GM20431 (cell line): ENCODE results near the gene LRIT1.

Experiments
- in situ Hi-C: fragments of 300-500 bp; cut with MseI, MboI; formaldehyde crosslinking; loops from one replicate; pipeline ENCODE4 v1.15.0; 2020; ENCODE audit warnings: low sequenced_read_pairs; ENCODE audit not compliant: unreplicated experiment

The LRIT1 gene

DNA sequence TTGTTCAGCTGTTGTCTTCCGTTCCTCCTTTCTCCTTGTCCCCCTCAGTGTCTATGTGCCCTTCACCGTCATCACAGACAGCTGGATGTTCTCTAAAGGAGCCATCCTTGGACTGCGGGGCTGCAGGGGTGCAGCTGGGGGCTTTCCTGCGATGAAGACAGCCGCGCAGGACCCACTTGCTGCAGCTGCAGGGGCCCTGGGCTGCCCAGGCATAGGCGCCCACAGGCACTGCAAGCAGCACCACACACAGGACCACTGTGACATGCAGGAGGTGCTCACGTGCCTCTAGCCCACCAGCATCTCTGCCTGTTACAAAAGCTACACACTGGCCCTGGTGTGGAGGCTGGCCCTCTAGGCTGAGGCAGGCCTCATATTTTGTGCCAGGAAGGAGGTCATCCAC is 19.4 kb downstream of the LRIT1 start:
- in situ Hi-C loops, result no loop called here

DNA sequence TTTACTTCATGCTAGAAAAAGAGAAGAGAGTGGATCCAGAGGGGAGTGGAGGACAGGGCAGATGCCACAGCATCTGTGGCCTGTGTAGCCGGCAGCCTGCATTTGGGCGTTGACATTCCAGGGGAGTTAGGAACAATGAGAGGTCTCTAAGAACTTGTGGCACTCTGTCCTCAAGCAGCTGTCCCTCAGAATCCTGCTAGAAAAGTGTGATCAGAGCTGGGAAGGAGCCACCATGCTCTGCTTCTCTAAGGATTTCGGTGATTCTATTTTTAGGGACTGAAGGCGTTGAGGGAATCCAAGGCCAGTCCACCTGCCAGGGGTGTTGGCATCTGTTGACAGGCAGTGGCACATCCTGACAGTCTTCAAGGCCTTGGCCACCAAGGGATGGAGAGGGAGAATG is 23.6 kb downstream of the LRIT1 start:
- in situ Hi-C loops, result no loop called here

DNA sequence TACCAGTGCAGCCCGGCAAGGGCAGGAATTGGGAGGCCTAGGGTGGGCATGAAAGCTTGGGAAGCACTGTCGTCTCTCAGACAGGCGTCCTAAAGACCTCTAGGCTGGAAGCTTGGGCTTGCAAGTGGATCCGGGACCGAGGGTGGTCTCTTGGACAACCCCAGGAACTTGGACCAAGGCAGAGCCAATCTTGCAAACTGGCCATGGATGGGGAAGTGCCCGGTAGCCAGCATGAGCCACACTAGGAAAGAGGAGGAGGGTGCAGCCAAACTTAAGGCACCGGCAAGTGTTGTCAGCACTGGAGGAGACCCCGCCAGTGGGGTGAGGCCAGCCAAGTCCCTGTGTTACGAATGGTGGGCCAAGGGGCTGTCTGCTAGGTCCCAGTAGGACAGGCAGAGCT is 24.5 kb downstream of the LRIT1 start:
- in situ Hi-C loops, result no loop called here

DNA sequence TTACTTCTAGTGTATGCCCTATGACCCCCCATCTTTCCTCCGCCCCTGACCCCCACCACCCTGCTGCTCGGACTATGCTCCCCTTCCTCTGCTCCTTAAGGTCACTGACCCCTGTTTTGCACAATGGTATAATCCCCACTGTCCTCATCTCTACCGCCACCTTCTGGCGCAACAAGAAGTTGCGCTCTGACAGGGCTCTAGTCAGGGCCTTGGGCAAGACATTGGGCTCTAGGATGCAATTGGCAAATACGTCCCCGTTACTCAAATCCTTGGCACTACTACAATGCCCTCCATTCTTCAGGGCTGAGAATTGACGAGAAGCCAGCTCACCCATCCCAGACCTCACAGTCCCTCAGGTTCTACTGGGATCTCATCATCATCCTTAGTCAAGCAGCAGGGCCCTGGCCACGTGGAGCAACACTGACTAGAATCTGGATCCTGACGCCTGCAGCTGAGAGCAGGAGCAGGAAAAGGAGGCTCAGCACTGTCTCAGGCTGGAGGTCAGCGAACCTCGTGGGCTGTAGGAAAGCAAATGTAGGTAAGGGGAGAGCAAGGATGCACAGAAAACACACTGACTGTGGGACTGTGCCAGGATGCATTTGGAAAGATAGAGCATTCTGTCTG is 26.6 kb downstream of the LRIT1 start:
- in situ Hi-C loops, result no loop called here

DNA sequence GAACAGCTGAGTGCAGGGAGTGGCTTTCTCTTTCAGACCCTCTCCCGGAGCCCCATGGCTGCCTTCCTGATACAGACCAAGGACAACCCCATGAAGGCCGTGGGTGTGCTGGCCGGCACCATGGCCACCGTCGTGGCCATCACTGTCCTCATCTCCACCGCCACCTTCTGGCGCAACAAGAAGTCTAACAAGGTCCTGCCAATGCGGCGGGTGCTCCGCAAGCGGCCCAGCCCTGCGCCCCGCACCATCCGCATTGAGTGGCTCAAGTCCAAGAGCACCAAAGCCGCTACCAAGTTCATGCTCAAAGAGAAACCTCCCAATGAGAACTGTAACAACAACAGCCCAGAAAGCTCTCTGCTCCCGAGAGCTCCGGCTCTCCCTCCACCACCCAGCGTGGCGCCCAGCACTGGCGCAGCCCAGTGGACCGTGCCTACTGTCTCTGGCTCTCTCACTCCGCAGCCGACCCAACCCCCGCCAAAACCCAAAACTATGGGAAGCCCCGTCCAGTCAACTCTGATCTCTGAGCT is 27.2 kb downstream of the LRIT1 start:
- in situ Hi-C loops, result no loop called here

DNA sequence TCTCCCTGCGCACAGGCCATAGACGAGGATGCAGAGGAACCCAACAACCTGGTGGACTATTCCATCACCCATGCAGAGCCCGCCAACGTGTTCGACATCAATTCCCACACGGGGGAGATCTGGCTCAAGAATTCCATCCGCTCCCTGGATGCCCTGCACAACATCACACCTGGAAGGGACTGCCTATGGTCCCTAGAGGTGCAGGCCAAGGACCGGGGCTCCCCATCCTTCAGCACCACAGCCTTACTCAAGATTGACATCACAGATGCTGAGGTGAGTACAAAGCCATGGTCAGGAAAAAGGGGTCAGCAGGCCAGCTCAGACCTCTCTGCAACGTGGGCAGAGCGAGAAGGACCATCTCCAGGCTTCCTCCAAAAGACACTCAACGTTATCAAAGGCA is 28.3 kb downstream of the LRIT1 start:
- in situ Hi-C loops, result no loop called here

DNA sequence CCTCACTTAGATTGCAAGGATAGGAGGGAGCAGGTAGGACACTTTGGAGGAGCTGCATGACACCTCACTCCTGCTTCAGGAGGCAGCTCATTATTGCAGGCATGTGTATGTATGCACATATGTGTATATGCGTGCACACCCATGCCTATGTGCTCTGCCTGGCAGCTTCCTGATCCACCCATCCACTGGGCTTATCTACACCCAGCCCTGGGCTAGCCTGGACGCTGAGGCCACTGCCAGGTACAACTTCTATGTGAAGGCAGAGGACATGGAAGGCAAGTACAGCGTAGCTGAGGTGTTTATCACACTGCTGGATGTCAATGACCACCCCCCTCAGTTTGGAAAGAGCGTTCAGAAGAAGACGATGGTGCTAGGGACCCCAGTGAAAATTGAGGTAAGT is 29.3 kb downstream of the LRIT1 start:
- in situ Hi-C loops, result no loop called here

DNA sequence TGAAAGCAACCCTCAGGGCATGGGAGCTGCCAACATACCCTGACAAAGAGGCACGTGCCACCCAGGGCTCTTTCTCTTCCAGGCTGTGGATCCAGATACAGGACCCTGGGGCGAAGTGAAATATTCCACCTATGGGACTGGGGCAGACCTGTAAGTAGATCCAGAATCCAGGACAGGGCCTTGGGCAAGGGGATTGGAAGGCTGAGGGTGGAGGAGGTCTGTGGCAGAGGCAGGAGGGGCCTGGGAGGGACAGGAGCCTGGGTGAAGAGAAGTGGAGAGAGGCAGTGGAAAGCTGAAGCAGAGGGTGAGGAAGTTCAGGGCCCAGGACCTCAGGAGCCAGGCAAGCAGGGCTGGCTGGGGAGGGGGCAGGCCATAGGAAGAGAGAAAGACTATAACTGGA is 29.8 kb downstream of the LRIT1 start:
- in situ Hi-C loops, result no loop called here

DNA sequence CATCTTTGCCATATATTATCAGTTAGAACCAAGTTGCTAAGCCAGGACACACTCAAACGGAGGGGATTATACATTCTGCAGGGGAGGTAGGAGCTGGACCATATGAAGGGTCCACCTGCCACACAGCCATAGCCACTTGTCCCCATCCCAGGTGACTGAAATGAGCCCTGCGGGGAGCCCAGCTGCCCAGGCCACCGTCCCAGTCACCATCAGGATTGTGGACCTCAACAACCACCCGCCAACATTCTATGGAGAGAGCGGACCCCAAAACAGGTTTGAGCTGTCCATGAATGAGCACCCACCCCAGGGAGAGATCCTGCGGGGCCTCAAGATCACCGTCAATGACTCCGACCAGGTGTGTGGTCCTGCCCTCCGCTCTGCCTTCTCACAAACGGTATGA is 33.3 kb downstream of the LRIT1 start:
- in situ Hi-C loops, result loop anchor here (10.0 kb wide), 1 partner anchor 53 kb away; no protein-coding TSS in a partner anchor

DNA sequence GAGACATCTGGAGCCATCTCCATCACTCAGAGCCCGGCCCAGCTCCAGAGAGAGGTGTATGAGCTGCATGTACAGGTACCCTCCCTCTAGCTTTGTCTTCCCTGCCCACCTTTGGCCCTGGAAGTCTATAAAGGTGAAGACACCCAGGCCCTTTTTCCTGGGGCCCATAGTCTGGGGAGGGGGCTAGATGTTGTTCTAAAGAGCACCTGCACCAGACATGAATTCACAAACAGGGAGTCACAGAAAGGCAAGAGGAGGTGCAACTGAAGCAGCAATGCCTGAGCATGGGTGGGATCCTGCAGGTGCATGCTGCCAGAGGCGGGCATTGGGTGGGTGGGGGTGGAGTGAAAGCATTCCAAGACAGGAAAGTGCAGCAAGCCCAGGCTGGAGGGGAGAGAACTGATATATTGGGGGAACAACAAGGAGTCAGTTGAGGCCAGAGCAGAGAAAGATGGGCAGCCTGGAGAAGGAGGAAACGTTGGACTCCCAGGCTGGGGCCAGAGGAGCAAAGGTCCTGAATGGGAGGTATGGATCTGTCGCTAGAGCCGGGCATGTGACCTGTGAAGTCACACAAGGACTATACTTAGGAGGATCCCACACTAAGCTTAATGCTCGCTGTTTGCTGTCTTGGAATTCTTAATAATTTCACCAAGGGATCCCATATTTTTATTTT is 35.4 kb downstream of the LRIT1 start:
- in situ Hi-C loops, result loop anchor here (10.0 kb wide), 1 partner anchor 51 kb away; no protein-coding TSS in a partner anchor

DNA sequence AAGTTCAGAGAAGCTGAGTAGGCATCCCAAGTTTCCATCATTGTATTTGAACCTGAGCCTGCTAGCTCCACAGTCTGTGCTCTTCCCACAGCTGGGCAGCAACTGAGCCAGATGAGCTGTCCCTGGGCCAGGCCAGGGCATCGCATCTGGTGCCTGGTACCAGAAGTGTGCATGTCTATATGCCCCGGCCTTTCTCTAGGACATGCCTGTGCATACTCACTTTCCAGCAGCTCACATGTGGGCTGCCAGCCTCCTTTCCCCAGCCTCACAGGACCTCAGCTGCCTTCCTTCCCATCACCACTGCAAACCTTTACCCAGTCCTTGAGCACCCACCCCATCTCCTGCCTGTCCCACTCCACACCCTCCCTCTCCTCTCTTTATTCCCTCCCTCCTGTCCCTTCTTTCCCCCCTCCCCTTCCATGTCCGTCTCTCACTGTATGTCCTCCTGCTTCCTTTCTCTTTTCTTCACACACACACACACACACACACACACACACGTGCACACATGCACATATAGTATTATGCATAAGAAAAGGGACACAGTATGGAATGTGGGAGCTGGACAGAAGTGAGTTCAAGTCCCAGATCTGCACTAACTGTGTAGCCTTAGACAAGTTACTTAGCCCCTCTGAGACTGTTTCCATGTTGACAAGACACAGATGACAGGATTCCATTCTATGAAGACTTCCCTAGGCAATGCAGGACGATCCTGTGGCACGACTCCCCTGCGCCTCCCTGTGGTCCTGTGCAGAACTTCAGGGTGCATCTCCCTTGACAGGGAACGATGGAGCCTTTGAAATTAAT is 36.1 kb downstream of the LRIT1 start:
- in situ Hi-C loops, result loop anchor here (10.0 kb wide), 1 partner anchor 50 kb away; no protein-coding TSS in a partner anchor

DNA sequence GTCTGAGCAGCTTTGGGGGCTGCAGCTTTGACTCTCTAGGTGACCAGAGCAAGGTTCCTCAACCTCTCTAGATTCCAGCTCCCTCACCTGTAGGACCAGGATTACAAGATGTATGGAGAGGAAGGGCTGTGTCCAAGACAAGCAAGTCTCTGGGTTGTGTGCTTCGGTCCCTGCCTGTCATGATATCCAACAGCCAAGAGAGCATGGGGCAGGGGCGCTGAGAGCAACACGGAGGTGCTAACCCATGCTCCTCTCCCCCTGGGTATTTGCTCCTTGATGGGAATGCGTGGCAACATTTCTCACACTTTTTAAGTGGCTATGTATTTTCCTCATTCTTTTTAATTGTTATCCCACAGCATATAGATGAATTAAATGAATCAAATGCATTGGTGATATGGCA is 36.7 kb downstream of the LRIT1 start:
- in situ Hi-C loops, result loop anchor here (10.0 kb wide), 1 partner anchor 50 kb away; no protein-coding TSS in a partner anchor

DNA sequence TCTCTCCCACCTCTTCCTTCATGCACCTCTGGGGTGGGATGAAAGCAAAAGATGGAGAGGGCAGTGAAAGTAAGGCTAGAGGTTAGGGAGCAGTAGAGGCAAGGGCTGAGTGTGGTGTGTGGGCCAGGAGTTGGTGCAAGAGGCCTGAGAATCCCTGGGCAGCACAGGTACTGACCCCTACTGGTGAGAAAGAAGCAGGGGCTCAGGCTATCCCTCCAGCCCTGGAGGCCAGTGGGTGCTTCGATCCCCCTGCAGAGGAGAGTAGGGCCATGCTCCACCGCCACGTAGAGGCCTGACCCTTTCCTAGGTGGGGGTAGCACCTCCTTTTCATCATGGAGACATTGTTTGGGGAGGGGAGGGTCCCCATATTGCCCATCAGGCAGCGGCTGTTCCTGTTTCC is 37.2 kb downstream of the LRIT1 start:
- in situ Hi-C loops, result loop anchor here (10.0 kb wide), 1 partner anchor 49 kb away; no protein-coding TSS in a partner anchor

DNA sequence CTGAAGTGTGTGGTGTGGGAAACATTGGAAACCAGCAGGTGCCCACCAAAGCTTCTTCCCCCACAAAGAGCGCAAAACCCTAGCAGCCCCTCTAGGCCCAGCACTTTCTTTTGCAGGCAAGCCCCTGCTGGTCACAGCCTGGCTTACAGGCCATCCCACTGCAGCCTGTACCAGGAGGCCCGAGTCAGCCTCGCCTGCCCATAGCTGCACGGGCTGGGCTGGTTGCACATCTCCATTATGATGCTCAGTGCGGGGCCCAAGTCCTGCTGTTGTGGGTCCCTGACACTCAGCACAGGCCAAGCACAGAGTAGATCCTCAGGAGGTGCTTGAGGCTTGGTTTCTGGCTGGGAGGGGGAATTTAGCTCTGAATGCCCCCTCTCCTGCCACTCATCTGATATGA is 39.0 kb downstream of the LRIT1 start:
- in situ Hi-C loops, result loop anchor here (10.0 kb wide), 1 partner anchor 48 kb away; no protein-coding TSS in a partner anchor

DNA sequence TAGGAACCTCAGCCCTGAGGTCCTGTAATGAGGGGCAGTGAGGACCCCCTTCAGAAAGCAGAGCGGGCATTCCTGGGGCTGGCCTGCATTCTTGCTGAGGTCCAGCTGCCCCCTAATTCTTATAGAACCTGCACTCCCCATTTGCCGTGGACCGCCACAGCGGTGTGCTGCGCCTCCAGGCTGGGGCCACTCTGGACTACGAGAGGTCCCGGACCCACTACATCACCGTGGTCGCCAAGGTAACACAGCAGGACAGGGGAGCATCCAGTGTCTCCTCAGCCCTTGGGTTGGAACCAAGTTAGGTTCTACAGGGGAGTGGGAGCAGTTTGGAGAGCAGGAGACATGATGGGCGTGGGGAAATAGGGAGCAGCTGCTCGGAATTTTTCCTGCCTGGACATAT is 39.7 kb downstream of the LRIT1 start:
- in situ Hi-C loops, result loop anchor here (10.0 kb wide), 1 partner anchor 47 kb away; no protein-coding TSS in a partner anchor

DNA sequence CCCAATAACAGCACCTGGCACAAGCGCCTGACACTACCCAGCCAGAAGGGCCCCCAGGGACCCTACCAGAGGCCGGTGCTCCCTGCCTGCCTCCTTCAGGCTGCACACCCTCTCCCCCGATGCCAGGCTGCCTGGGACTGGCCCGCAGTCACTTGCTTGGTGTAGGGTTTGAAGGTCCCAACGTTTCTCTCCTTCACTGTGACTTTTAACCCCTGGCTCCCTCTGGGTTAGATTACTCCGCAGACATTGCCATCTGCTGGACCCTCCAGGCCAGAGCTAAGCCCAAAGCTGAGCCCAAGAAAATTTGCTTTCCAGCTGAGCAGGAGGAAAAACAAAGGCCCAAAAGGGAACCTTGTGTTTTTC is 40.1 kb downstream of the LRIT1 start:
- in situ Hi-C loops, result loop anchor here (10.0 kb wide), 1 partner anchor 46 kb away; no protein-coding TSS in a partner anchor

DNA sequence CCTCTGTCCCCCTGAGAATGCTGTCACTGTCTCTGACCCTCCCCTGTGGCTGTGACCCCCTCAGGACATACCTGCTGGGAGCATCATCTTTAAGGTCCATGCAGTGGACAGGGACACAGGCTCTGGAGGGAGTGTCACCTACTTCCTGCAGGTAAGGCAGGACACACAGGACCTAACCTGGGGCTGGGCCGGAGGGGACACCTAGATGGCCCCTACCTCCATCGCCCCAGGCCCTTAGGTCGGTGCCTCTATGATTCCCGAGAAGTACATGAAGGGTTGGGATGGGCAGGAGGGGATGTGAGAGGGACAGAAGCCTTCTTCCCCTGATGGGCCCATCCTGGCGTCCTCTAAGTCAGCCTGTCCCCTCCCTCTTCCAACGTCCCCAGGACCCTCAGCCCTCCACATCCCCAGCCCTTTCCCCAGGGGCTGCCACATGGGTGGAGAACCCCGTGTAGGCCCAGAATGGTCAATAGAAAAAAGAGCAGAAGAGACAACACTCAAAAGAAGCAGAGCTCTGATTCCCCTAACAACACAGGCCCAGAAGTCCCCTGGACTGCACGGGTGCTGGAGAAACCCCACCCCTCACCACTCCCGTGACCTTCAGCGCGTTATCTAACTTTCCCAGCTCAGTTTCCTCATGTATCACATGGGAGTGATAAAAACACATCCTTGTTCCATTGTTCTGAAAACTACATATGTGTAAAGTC is 40.7 kb downstream of the LRIT1 start:
- in situ Hi-C loops, result loop anchor here (10.0 kb wide), 1 partner anchor 46 kb away; no protein-coding TSS in a partner anchor

DNA sequence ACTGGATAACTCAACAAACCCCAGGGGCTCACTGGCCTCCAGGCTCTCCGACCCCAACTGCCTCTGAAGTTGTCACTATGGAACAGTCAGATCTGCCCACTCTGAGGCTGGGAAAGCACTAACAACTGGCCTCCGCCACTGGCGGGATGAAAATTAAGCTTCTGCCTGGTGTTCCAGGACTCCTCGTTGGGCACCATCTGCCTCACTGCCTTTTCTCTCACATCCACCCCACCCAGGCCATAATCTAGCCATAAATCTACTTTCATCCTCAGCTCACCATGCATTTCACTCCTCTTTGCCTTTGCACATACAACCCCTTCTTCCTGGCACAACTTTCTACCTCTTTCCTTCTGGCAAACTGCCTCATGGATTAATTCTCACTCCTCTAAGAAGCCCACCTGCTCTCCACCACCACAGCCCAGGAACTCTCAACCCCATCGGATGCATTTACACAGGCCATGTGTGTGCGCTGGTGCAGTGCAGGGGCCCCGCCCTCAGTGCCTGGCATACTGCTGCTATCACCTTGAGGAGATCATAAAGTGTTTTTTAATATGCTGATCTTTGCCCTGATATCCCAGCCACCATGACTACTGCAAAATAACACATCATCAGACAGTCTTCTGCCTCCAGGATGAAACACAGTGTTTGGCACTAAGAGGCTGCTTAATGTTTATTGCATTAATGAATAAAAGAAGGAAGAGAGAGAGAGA is 43.0 kb downstream of the LRIT1 start:
- in situ Hi-C loops, result no loop called here

DNA sequence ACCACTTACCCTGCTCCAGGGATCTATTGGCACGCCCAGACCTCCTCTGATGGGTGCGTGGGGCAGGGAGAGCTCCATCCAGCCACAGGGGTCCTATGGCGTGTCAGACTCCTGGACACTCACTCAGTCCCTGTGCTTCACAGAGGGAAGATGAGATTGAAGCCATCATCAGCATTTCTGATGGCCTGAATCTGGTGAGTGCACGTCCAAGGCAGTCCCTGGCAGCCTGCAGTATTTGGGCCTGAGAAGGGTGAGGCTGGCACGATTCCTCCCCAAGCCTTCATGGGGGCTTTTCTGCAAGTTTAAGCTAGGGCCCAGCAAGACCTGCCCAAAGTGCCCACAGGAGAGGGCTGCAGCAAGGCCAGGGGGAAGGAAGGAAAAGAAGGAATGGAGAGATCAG is 43.7 kb downstream of the LRIT1 start:
- in situ Hi-C loops, result no loop called here
